SK-N-SH treated with all-trans-retinoic acid at 6 μM for 48 hours (cell line): ENCODE data around the gene TMEM60.

Experiments
- BACH2 ChIP-seq: fragments of 250-450 bp; sonication (Bioruptor Pico); IDR thresholded peaks from 2 replicates; pipeline ENCODE4 v1.9.0; 2021; ENCODE audit warnings: mild to moderate bottlenecking, borderline replicate concordance
- CSDC2 ChIP-seq: fragments of 250-450 bp; sonication (Bioruptor Pico); IDR thresholded peaks from 2 replicates; pipeline ENCODE4 v1.5.0; 2020; ENCODE audit warnings: mild to moderate bottlenecking, moderate library complexity
- GLIS3 ChIP-seq: fragments of 250-450 bp; sonication (Bioruptor Pico); IDR thresholded peaks from 2 replicates; pipeline ENCODE4 v1.5.0; 2020; ENCODE audit warnings: mild to moderate bottlenecking, moderate library complexity
- ISL1 ChIP-seq: fragments of 250-450 bp; sonication (Bioruptor Pico); IDR thresholded peaks from 2 replicates; pipeline ENCODE4 v2.1.2; 2022; ENCODE audit warnings: mild to moderate bottlenecking, moderate library complexity
- OSR1 ChIP-seq: fragments of 250-450 bp; sonication (Bioruptor Pico); IDR thresholded peaks from 2 replicates; pipeline ENCODE4 v1.8.0; 2022; ENCODE audit warnings: moderate library complexity, mild to moderate bottlenecking, inconsistent platforms
- PPARA ChIP-seq: fragments of 250-450 bp; sonication (Bioruptor Pico); IDR thresholded peaks from 2 replicates; pipeline ENCODE4 v1.5.0; 2020; ENCODE audit warnings: mild to moderate bottlenecking, borderline replicate concordance
- RARB ChIP-seq: fragments of 250-450 bp; sonication (Bioruptor Pico); IDR thresholded peaks from 2 replicates; pipeline ENCODE4 v1.8.0; 2021; ENCODE audit warnings: mild to moderate bottlenecking, moderate library complexity
- SNAI2 ChIP-seq: fragments of 250-450 bp; sonication (Bioruptor Pico); IDR thresholded peaks from 2 replicates; pipeline ENCODE4 v1.5.0; 2020; ENCODE audit warnings: mild to moderate bottlenecking, moderate library complexity
- TOX ChIP-seq: fragments of 250-450 bp; sonication (Bioruptor Pico); IDR thresholded peaks from 2 replicates; pipeline ENCODE4 v1.8.0; 2021; ENCODE audit warnings: mild to moderate bottlenecking, moderate library complexity, borderline replicate concordance
- ZFP3 ChIP-seq: fragments of 250-450 bp; sonication (Bioruptor Pico); IDR thresholded peaks from 2 replicates; pipeline ENCODE4 v1.5.0; 2020; ENCODE audit warnings: mild to moderate bottlenecking, moderate library complexity
- ZNF70 ChIP-seq: fragments of 450-650 bp; formaldehyde crosslinking; IDR thresholded peaks from 2 replicates; pipeline ENCODE4 v1.5.0; 2020; ENCODE audit warnings: mild to moderate bottlenecking, moderate library complexity
- TF ChIP-seq, protein P1 (sequence below): fragments of 250-450 bp; sonication (Bioruptor Pico); IDR thresholded peaks from 2 replicates; pipeline ENCODE4 v1.5.1; 2020; ENCODE audit warnings: low read depth, mild to moderate bottlenecking, moderate library complexity
- TF ChIP-seq, protein P2 (sequence below): fragments of 250-450 bp; sonication (Bioruptor Pico); IDR thresholded peaks from 2 replicates; pipeline ENCODE4 v1.8.0; 2020; ENCODE audit warnings: mild to moderate bottlenecking, moderate library complexity, borderline replicate concordance

DNA sequence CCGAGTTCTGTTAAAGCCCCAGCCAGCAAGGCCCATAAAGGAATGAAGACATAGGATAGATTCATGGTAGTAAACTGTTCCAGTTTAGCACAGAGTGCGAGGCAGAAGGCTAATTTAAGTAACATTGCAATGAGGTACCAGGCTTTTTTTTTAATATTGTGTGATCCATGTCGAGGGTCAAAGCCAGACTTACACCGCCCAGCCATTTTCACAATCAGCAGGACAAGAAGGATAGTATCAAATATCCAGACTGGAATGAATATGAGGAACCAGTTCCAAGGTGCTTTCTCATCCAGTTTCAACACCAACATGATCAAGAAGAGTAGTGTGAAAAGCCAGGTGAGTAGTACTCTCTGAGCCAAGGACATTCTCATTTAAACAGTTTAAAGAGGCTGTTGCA, 4.2 kb downstream of the TMEM60 start:
- TF ChIP-seq RARB (CRISPR knock-in tag) (no peak), ZFP3 (CRISPR knock-in tag) (no peak), TOX (CRISPR knock-in tag) (no peak), GLIS3 (CRISPR knock-in tag) (no peak), BACH2 (CRISPR knock-in tag) (no peak), OSR1 (CRISPR knock-in tag) (no peak), ZNF70 (no peak), ISL1 (no peak), PPARA (no peak), CSDC2 (CRISPR knock-in tag) (no peak), SNAI2 (no peak)
- TF ChIP-seq, protein P1, sequence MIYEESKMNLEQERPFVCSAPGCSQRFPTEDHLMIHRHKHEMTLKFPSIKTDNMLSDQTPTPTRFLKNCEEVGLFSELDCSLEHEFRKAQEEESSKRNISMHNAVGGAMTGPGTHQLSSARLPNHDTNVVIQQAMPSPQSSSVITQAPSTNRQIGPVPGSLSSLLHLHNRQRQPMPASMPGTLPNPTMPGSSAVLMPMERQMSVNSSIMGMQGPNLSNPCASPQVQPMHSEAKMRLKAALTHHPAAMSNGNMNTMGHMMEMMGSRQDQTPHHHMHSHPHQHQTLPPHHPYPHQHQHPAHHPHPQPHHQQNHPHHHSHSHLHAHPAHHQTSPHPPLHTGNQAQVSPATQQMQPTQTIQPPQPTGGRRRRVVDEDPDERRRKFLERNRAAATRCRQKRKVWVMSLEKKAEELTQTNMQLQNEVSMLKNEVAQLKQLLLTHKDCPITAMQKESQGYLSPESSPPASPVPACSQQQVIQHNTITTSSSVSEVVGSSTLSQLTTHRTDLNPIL = no peak
- TF ChIP-seq, protein P2, sequence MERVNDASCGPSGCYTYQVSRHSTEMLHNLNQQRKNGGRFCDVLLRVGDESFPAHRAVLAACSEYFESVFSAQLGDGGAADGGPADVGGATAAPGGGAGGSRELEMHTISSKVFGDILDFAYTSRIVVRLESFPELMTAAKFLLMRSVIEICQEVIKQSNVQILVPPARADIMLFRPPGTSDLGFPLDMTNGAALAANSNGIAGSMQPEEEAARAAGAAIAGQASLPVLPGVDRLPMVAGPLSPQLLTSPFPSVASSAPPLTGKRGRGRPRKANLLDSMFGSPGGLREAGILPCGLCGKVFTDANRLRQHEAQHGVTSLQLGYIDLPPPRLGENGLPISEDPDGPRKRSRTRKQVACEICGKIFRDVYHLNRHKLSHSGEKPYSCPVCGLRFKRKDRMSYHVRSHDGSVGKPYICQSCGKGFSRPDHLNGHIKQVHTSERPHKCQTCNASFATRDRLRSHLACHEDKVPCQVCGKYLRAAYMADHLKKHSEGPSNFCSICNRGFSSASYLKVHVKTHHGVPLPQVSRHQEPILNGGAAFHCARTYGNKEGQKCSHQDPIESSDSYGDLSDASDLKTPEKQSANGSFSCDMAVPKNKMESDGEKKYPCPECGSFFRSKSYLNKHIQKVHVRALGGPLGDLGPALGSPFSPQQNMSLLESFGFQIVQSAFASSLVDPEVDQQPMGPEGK = no peak
